Hematopoietic multipotent progenitor cell (in vitro differentiated cells): ENCODE results near the gene TOM1L2. TPM values are rescaled to one million over a fixed set of nuclear protein-coding genes. Genes with fewer than 3 reads are reported as not detected.
A peak's percentile ranks its signal among the peaks of the same experiment; 100 is the strongest.

Experiments used
- DNase-seq, 3 donors: peaks; one replicate each; pipeline ENCODE4 v3.0.0-alpha.2; 2011 to 2015; ENCODE audit warnings: low read depth in 2 of 3, low spot score in 2 of 3
- total RNA-seq: library from RNA; depleted of rRNA; stranded (reverse); fragments of >200 nt; gene quantifications from one replicate; pipeline ENCODE4 v1.2.3, GENCODE V29; 2012

TOM1L2 gene
- total RNA-seq = 23.4 TPM

- peak; percentile 98 to 100 (median 100) for DNase-seq
These were observed at the start of gene TOM1L2, which contains the start of gene DRC3 for GRCh38 chr17:17972126-17972951. TOM1L2 (minus strand) TSS chr17:17972400; CDS start chr17:17972313, 87 bp downstream. DRC3 (plus strand) TSS chr17:17972862; CDS start chr17:17977599, 4,737 bp downstream.

DNA sequence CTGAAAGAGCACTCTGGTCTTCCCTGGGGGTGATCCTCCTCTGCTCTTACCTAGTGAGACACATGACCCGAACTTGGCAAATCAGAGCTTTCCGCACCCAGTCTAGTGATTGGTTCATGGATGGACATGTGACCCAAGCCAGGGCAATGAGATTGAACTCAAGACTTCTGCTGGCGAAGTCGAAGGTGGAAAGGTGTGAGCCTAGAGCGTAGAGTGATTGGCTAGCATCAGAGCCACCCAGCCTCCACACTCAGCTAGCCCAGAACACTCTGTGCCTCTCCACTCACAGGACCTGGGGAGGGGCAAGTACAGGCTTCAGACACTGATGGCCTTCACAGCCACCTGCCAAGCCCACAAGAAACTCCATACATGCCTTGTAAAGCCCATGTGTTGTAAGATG, 49.2 kb upstream of the TOM1L2 start:
- DNase-seq = no peak

DNA sequence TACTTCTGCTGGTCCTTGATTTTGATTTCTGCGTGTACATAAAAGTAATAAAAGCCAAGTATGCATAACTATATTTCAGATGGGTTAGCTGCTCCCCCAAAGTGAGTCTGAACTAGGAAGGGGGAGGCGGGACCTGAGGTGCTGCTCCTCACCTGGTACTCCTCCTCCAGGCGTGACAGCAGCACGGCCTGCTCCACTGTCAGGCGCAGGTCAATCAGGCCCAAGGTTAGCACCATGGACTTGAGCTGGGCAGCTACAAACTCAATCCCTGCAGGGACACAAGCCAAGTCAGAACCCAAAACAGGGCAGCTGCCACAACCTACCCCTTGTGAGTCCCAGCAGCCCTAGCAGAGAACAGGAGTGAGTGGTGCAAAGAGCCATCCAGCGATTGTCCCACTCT, 48.8 kb upstream of the TOM1L2 start:
- DNase-seq = no peak

- DNase-seq = no peak
These were observed 47.6 kb upstream of the TOM1L2 start for GRCh38 chr17:18019838-18020154.

- no peak for DNase-seq
These were observed 46.3 kb upstream of the TOM1L2 start for GRCh38 chr17:18018411-18018921.

DNA sequence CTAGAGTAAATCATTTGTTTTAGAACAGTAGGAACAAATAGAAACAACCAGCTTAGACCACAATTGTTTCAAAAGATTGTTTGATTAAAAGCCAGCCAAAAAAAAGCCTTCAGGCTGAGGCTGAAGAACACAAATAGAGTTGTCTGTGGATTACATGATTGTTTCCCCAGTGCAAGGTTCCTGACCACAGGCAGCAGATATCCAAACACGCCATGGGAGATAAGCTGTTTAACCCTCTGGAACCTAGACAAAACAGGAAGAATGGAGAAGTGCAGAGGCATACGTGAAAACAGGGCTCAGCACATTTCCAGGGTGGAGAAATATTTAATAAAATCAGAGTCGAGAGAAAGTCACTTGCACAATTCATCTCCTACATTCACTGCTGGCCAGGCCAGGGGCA, 45.8 kb upstream of the TOM1L2 start:
- DNase-seq = no peak

DNA sequence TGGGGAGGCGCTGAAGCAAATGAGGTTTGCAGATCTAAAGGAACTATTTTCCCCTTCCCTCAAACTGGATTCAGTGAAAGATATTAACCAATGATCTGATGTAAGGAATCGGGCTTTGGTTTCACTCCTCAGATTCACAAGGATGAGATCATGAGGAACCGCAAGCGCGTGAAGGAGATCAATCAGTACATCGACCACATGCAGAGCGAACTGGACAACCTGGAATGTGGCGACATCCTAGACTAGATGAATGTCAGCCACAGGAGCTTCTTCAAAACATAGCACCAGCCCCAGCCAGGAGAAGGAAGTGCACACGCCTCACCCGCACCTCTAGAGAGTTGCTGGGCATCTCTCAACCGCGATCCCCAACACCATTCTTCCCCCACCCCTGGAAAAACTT, 44.2 kb upstream of the TOM1L2 start:
- DNase-seq = no peak

DNA sequence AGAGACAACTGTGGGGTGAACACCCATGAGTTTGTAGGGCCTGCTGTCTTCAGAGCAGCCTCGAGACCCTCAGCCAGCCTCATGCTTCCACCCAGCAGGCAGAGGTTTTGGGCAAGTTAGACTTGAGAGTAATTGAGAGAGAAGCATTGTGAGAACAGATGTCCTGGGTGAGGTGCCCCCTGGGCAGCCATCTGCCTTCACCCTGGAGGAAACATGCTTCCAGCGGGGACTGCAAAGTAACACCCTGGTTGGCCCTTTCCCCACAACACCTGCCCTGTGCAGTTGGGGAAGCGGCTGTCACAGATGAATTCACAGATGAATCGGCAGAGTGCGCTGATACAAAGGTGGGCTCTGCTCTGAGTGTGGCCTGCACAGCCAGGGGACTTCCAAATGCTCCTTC, 43.4 kb upstream of the TOM1L2 start:
- DNase-seq = no peak

- no peak for DNase-seq
These were observed 41.8 kb upstream of the TOM1L2 start for GRCh38 chr17:18014006-18014405.

DNA sequence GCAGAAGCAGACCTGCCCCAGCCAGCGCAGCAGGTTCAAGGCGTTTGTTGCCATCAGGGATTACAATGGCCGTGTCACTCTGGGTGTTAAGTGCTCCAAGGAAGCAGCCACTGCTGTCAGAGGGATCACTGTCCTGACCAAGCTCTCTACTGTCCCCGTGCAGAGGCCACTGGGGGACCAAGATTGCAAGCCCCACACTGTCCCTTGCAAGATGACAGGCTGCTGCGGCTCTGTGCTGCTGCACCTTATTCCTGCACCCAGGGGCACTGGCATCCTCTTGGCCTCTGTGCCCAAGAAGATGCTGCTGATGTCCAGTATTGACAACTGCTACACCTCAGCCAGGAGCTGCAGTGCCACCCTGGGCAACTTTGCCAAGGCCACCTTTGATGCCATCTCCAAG, 39.1 kb upstream of the TOM1L2 start:
- DNase-seq = no peak

DNA sequence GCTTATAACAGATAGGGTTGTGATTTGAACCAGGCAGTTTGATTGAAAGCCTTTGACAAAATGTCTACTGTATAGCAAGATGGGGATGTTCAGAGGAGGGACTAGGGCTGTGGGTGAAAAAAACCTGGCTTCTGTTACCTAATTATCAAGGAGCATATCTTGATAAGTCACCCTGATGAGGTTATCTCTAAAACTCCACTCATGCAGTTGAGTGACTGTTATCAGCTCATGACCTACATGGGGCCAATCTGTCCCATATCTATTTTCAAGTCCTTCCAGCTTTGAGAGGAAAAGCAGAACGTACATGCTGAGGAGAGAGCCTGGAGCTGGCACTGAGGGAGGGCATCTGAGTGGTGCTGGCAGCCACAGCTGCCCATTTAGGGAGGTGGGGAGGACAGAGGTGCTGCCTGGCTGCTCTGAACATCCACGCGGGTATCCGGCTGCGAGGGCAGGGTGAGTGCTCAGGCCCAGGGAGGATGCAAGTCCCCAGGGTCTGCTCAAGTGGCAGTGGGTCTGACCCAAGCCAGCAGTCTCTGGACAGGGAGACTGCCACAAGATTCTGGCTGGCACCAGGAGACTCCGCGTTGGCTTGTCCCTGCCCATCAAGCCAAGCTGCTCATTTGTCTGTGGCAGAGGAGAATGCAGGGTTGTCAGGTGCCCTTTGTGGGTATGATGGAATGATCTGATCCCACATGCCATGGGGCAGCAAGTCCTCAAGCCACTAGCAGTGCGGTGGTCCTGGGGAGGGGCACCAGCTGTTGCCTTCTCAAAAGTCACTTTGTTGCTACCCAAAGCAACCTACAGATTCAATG, 37.6 kb upstream of the TOM1L2 start:
- no peak for DNase-seq

DNA sequence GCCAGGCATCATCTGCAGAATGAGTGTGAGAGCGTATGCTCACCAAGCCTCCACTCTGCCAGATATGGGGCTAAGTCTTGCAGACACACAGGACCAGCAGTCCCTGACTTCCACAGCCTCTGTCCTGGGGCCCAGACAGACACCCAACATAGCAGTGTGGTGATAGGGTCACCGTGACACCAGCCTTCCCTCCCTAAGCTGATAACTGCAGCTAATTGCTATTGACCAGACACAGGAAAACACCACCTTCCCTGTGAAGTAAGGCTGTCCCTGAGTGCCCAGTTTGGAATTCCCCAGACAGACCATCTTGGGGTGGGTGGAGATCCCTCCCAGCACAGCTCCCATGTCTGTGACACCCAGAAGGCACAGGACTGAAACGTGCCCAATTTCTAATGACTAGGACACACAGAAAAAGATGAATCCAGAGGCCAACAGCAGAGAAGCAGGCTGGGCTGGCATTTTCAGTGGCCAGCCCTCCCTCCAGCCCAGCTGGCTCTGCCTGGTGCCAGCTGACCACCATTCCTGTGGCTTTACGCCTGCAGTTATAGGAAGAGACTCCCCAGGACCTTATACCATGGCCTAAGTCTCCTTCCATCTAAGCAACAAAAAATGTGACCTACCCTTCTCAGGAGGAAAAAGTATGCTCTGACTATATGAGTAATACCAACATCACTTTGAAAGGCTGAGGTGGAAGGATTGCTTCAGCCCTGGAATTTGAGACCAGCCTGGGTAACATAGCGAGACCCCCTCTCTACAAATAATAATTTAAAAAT, 36.5 kb upstream of the TOM1L2 start:
- no peak for DNase-seq

DNA sequence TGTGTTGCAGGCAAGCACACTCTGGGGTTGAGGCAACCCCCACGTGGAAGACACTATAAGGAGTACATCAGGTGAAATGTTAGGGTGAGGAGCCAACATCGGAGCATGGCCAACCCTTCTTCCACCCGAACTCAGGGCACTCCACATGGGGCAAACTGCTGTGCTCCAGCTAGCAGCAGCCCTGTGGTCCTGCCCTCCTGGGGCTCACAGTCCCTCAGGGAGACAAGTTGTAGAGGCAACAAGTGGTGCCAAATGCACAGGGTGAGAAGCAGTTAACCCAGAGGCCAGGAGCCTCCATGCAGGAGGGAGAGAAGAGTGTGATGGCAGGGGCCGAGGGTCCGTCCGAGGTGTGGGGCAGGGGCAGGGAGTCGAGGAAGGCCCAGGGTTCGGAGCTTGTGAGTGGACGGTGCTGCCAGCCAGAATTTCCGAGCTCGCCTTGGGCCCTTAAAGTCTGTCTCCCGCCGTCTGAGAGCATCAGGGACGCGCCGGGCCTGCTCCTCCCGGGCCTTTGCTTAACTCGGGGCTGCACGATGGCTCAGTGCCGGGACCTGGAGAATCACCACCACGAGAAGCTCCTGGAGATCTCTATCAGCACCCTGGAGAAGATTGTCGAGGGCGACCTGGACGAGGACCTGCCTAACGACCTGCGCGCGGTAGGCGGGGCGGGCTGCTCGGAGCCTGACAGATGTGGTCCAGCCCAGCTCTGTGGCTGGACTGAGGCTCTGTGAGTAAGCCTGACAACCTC, 34.5 kb upstream of the TOM1L2 start:
- DNase-seq = no peak

DNA sequence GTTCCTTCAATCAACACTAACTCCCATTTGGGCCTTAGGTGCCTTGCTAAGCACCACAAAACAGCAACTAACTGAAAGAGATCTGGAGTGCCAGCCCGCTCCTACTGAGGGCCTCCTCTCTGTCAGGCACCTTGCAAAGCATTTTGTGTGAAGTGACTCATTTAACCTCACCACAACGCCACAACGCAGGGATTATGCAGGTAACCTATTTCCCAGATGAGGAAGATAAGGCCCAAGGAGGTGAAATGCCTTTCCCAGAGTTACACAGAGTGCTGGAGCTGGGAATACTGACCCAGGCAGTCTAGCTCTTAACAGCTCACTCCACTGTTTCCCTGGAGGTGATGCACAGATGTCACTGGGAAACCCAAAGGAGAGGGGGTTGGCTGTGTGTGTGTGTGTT, 33.3 kb upstream of the TOM1L2 start:
- no peak for DNase-seq

GRCh38 chr17:18004884-18005305, 32.7 kb upstream of the TOM1L2 start:
- no peak for DNase-seq

DNA sequence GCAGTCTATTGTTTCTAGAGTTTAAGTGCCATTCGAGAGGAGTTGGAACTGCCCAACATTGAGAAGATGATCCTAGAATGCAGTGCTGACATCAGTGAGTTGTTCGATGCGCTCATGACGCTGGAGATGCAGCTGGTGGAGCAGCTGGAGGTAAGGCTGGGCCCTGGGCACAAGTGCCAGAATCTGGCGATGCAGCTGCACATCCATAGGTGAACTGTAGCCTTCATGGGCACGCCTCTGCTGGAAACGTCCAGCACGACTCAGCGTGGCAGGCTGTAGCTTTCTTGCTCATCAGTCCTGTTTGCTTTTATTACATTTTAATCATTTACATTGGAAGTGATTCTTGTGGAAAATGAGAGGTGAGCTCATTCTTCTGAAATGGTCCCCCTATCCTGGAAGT, 32.1 kb upstream of the TOM1L2 start:
- DNase-seq = no peak

- no peak for DNase-seq
These were observed 30.0 kb upstream of the TOM1L2 start for GRCh38 chr17:18002171-18002570.

DNA sequence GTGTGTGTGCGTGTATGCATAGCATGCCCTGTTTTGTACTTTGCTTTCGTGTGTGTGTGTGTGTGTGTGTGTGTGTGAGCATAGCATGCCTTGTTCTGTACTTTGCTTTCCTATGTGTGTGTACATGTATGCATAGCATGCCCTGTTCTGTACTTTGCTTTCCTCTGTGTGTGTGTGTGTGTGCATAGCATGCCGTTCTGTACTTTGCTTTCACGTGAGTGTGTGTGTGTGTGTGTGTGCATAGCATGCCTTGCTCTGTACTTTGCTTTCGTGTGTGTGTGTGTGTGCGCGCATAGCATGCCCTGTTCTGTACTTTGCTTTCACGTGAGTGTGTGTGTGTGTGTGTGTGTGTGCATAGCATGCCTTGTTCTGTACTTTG, 27.8 kb upstream of the TOM1L2 start:
- DNase-seq = no peak

GRCh38 chr17:17999364-18000029, 27.3 kb upstream of the TOM1L2 start:
- DNase-seq = no peak

DNA sequence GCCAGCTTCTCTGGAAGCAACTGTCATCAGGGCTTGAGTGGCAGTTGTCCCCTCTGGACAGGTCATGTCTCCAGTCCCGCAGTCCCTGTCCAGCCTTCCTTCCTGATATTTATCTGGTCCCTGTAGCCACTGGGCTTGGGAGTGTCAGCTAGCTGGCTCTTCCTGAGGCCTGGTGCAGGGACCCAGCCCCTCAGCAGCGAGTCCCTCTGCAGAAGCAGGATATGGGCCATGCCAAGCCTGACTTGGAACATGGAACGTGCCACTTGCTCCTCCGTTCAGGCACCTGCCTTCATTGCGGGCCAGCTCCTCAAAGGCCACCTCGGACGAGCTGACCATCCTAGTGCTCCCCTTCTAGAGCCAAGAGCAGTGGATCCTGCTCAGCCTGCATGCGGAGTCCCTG, 26.7 kb upstream of the TOM1L2 start:
- DNase-seq = no peak
